Measurements from ENCODE around the gene KIF1A. TPM values are rescaled to one million over a fixed set of nuclear protein-coding genes. Genes with fewer than 3 reads are reported as not detected.

The KIF1A gene
- total RNA-seq, 1 experiment from 2014 or later, result 298 TPM

- intact Hi-C loops (cut with micrococcal nuclease; ENCODE audit: unreplicated experiment), result no loop called here
- H3K27ac Mint-ChIP-seq (ENCODE audit: unreplicated experiment), result no peak overlapping the region
- DNase-seq, result no peak
- CTCF ChIA-PET, result interaction anchor here (0.5 kb wide), 1 partner anchor 11 kb away, joined by 8 read pairs; no protein-coding TSS in a partner anchor
- H3K4me3 Mint-ChIP-seq (ENCODE audit: low read depth, unreplicated experiment), result no peak overlapping the region
- no peaks in the 10 kb centered on the region for H3K4me1 Mint-ChIP-seq (ENCODE audit: low read depth, unreplicated experiment)
- no peaks in the 10 kb centered on the region for H3K27me3 Mint-ChIP-seq (ENCODE audit: unreplicated experiment)
- H3K9me3 Mint-ChIP-seq (ENCODE audit: low read depth, unreplicated experiment), result no peaks in the 10 kb centered on the region
- no peak for TF ChIP-seq CTCF (IDR thresholded peaks at IDR 0.05; ENCODE audit: unreplicated experiment)
- BruUV-seq (replicated peaks), result no TSS peak
- peaks cover 68% of the 10 kb centered on the region for H3K36me3 Mint-ChIP-seq (ENCODE audit: insufficient read depth, unreplicated experiment)
Observed at GRCh38 chr2:240728361-240728760, 91.7 kb downstream of the KIF1A start.

- CTCF ChIA-PET, result no interaction called here
- BruUV-seq (replicated peaks), result no TSS peak
Observed at GRCh38 chr2:240727913-240728312, 92.1 kb downstream of the KIF1A start.

DNA sequence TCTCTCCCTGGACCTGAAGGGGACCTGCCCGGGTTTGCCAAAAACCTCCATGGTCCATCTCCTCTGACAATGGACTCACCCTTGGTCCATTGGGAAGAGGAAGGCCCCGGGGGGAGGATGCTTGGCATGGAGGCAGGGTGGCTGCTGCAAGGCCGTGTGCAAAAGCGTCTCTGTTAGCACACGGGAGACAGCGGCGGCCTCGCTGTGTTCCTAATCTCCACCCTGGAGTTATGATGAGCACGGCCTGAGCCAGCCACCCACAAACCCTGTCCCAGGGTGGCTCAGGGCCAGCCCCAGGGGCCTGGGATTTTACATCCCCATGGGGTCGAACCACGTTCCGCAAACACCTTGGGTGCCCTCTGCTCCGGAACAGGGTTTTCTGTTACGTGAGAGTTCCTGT is 92.6 kb downstream of the KIF1A start:
- no peak for DNase-seq
- no peak for TF ChIP-seq CTCF (IDR thresholded peaks at IDR 0.05; ENCODE audit: unreplicated experiment)
- intact Hi-C loops (cut with micrococcal nuclease; ENCODE audit: unreplicated experiment), result no loop called here
- no peaks in the 10 kb centered on the region for H3K9me3 Mint-ChIP-seq (ENCODE audit: low read depth, unreplicated experiment)
- no peak overlapping the region for H3K4me3 Mint-ChIP-seq (ENCODE audit: low read depth, unreplicated experiment)
- H3K27ac Mint-ChIP-seq (ENCODE audit: unreplicated experiment), result no peak overlapping the region
- H3K36me3 Mint-ChIP-seq (ENCODE audit: insufficient read depth, unreplicated experiment), result peaks cover 69% of the 10 kb centered on the region
- CTCF ChIA-PET, result no interaction called here
- no TSS peak for BruUV-seq (replicated peaks)
- H3K27me3 Mint-ChIP-seq (ENCODE audit: unreplicated experiment), result no peaks in the 10 kb centered on the region
- H3K4me1 Mint-ChIP-seq (ENCODE audit: low read depth, unreplicated experiment), result no peaks in the 10 kb centered on the region

More at GRCh38 chr2:240727913-240728312, 92.1 kb downstream of the KIF1A start:
- DNase-seq, result no peak
- Mint-ChIP-seq H3K36me3 (ENCODE audit: insufficient read depth, unreplicated experiment) (peaks cover 68% of the 10 kb centered on the region), H3K4me3 (ENCODE audit: low read depth, unreplicated experiment) (no peak overlapping the region), H3K9me3 (ENCODE audit: low read depth, unreplicated experiment) (no peaks in the 10 kb centered on the region), H3K27me3 (ENCODE audit: unreplicated experiment) (no peaks in the 10 kb centered on the region), H3K4me1 (ENCODE audit: low read depth, unreplicated experiment) (no peaks in the 10 kb centered on the region), H3K27ac (ENCODE audit: unreplicated experiment) (no peak overlapping the region)
- no peak for TF ChIP-seq CTCF (IDR thresholded peaks at IDR 0.05; ENCODE audit: unreplicated experiment)
- intact Hi-C loops (cut with micrococcal nuclease; ENCODE audit: unreplicated experiment), result no loop called here

GRCh38 chr2:240726876-240727275 is 93.1 kb downstream of the KIF1A start:
- BruUV-seq (replicated peaks), result no TSS peak
- Mint-ChIP-seq H3K4me3 (ENCODE audit: low read depth, unreplicated experiment) (no peak overlapping the region), H3K36me3 (ENCODE audit: insufficient read depth, unreplicated experiment) (peaks cover 74% of the 10 kb centered on the region), H3K27ac (ENCODE audit: unreplicated experiment) (no peak overlapping the region), H3K27me3 (ENCODE audit: unreplicated experiment) (no peaks in the 10 kb centered on the region), H3K4me1 (ENCODE audit: low read depth, unreplicated experiment) (no peaks in the 10 kb centered on the region), H3K9me3 (ENCODE audit: low read depth, unreplicated experiment) (no peaks in the 10 kb centered on the region)
- no peak for DNase-seq
- intact Hi-C loops (cut with micrococcal nuclease; ENCODE audit: unreplicated experiment), result no loop called here
- CTCF ChIA-PET, result no interaction called here
- TF ChIP-seq CTCF (IDR thresholded peaks at IDR 0.05; ENCODE audit: unreplicated experiment), result no peak
